PC-9 (cell line): Measurements from ENCODE around the gene MCM3. TPM values are rescaled to one million over a fixed set of nuclear protein-coding genes. Genes with fewer than 3 reads are reported as not detected.

Experiments used
- BruUV-seq: library from RNA; stranded (reverse); fragments of 400-500 nt; replicated peaks from 2 replicates; lab custom pipeline; 2021; lab: Mats Ljungman, UMichigan
- CTCF ChIA-PET: fragments of 300-600 bp; sonication (Branson Sonifier 250); formaldehyde crosslinking; loops from one replicate; lab custom pipeline; 2022; ENCODE audit warnings: antibody characterized with exemption; lab: Charles Lee
- POLR2A ChIA-PET: fragments of 300-600 bp; sonication (Branson Sonifier 250); formaldehyde crosslinking; loops from one replicate; lab custom pipeline; 2022; ENCODE audit warnings: antibody characterized with exemption; ENCODE audit not compliant: unreplicated experiment; lab: Charles Lee
- DNase-seq, 2 experiments: peaks; one replicate each; pipeline versions ENCODE4 v3.0.0 to v3.0.0-alpha.2; 2015 to 2022; ENCODE audit warnings: mixed read lengths in 1 of 2
- H2AFZ ChIP-seq: fragments of 200-600 bp; sonication (generic); 2 replicates; pipeline ENCODE4 v1.8.1; 2017; ENCODE audit warnings: antibody characterized with exemption
- H3F3A ChIP-seq: fragments of 200-600 bp; sonication (generic); 2 replicates; pipeline ENCODE4 v1.8.1; 2017; ENCODE audit warnings: antibody characterized with exemption, mild to moderate bottlenecking, low read depth; ENCODE audit not compliant: insufficient read depth
- H3K27ac ChIP-seq: fragments of 200-600 bp; sonication (generic); 2 replicates; pipeline ENCODE4 v1.6.1; 2016; ENCODE audit warnings: mixed run types
- H3K27me3 ChIP-seq: fragments of 200-600 bp; sonication (generic); 2 replicates; pipeline ENCODE4 v1.6.1; 2016; ENCODE audit warnings: low read depth, mixed run types; ENCODE audit not compliant: insufficient read depth
- H3K36me3 ChIP-seq: fragments of 200-600 bp; sonication (generic); 2 replicates; pipeline ENCODE4 v1.6.1; 2016; ENCODE audit warnings: low read depth, mixed run types
- H3K4me1 ChIP-seq: fragments of 200-600 bp; sonication (generic); replicated peaks from 2 replicates; pipeline ENCODE4 v1.6.1; 2016; ENCODE audit warnings: mixed run types; ENCODE audit not compliant: insufficient read depth
- H3K4me2 ChIP-seq: fragments of 200-600 bp; sonication (generic); 2 replicates; pipeline ENCODE4 v1.6.1; 2017; ENCODE audit warnings: mixed run types
- H3K4me3 ChIP-seq: fragments of 200-600 bp; sonication (generic); 2 replicates; pipeline ENCODE4 v1.6.1; 2016; ENCODE audit warnings: mixed run types
- H3K79me2 ChIP-seq: fragments of 200-600 bp; sonication (generic); 2 replicates; pipeline ENCODE4 v1.6.1; 2017; ENCODE audit warnings: low read depth, mixed run types
- H3K9me2 ChIP-seq: fragments of 200-600 bp; sonication (generic); 2 replicates; pipeline ENCODE4 v1.8.1; 2017; ENCODE audit warnings: mild to moderate bottlenecking; ENCODE audit not compliant: insufficient read depth
- H3K9me3 ChIP-seq: fragments of 200-600 bp; sonication (generic); 2 replicates; pipeline ENCODE4 v1.8.1; 2016; ENCODE audit warnings: low read depth; ENCODE audit not compliant: insufficient read depth
- H4K20me1 ChIP-seq: fragments of 200-600 bp; sonication (generic); 2 replicates; pipeline ENCODE4 v1.8.1; 2017; ENCODE audit not compliant: insufficient read depth
- EZH2 ChIP-seq: fragments of 200-600 bp; sonication (generic); IDR thresholded peaks from 2 replicates; pipeline ENCODE4 v1.8.0; 2017; ENCODE audit warnings: antibody characterized with exemption, low read depth
- intact Hi-C: fragments of 100-400 bp; cut with micrococcal nuclease; formaldehyde crosslinking; loops from one replicate; pipeline ENCODE4 v1.10.0; 2022; ENCODE audit not compliant: unreplicated experiment
- total RNA-seq: library from RNA; stranded (reverse); gene quantifications from 2 replicates; pipeline ENCODE4 v1.2.3, GENCODE V29; 2021
- TF ChIP-seq, protein P1 (sequence below): fragments of 200-600 bp; sonication (generic); conservative IDR thresholded peaks from 2 replicates; pipeline ENCODE4 v1.6.1; 2017; ENCODE audit warnings: mixed run types, antibody characterized with exemption, mild to moderate bottlenecking, moderate library complexity

The MCM3 gene
- total RNA-seq, 1 experiment from 2014 or later: 111 TPM

- no peak overlapping the region for H3K27ac ChIP-seq
- no peaks in the 10 kb centered on the region for H3K9me3 ChIP-seq
- no peak overlapping the region for H3K4me2 ChIP-seq
- no peaks in the 10 kb centered on the region for H3K79me2 ChIP-seq
- no TSS peak for BruUV-seq
- no peaks in the 10 kb centered on the region for H3K9me2 ChIP-seq
- no peak overlapping the region for H3K4me3 ChIP-seq
- intact Hi-C loops: no loop called here
- H3K27me3 ChIP-seq: no peaks in the 10 kb centered on the region
- H3F3A ChIP-seq: no peaks in the 10 kb centered on the region
- TF ChIP-seq EZH2: no peak
- TF ChIP-seq, protein P1, sequence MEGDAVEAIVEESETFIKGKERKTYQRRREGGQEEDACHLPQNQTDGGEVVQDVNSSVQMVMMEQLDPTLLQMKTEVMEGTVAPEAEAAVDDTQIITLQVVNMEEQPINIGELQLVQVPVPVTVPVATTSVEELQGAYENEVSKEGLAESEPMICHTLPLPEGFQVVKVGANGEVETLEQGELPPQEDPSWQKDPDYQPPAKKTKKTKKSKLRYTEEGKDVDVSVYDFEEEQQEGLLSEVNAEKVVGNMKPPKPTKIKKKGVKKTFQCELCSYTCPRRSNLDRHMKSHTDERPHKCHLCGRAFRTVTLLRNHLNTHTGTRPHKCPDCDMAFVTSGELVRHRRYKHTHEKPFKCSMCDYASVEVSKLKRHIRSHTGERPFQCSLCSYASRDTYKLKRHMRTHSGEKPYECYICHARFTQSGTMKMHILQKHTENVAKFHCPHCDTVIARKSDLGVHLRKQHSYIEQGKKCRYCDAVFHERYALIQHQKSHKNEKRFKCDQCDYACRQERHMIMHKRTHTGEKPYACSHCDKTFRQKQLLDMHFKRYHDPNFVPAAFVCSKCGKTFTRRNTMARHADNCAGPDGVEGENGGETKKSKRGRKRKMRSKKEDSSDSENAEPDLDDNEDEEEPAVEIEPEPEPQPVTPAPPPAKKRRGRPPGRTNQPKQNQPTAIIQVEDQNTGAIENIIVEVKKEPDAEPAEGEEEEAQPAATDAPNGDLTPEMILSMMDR: no peak
- no peaks in the 10 kb centered on the region for H4K20me1 ChIP-seq
- peak in 1 of 2 experiments; percentile 38 for DNase-seq
- CTCF ChIA-PET: interaction anchor here (0.7 kb wide), 1 partner anchor 45 kb away, joined by 3 read pairs; no protein-coding TSS in a partner anchor
- no peak overlapping the region for H2AFZ ChIP-seq
- POLR2A ChIA-PET: no interaction called here
- no peaks in the 10 kb centered on the region for H3K36me3 ChIP-seq
- H3K4me1 ChIP-seq: no peaks in the 10 kb centered on the region
Measured at GRCh38 chr6:52306972-52307870, 22.7 kb upstream of the MCM3 start.

GRCh38 chr6:52305948-52306767, 21.6 kb upstream of the MCM3 start:
- no peaks in the 10 kb centered on the region for H3K27me3 ChIP-seq
- H3K36me3 ChIP-seq: no peaks in the 10 kb centered on the region
- H3K9me3 ChIP-seq: no peaks in the 10 kb centered on the region
- no peaks in the 10 kb centered on the region for H3K4me1 ChIP-seq
- DNase-seq: no peak
- no peaks in the 10 kb centered on the region for H3F3A ChIP-seq
- H3K4me2 ChIP-seq: no peak overlapping the region
- no peak overlapping the region for H3K4me3 ChIP-seq
- H3K27ac ChIP-seq: no peak overlapping the region
- H3K79me2 ChIP-seq: no peaks in the 10 kb centered on the region
- H4K20me1 ChIP-seq: no peaks in the 10 kb centered on the region
- POLR2A ChIA-PET: no interaction called here
- H3K9me2 ChIP-seq: no peaks in the 10 kb centered on the region
- BruUV-seq: no TSS peak
- H2AFZ ChIP-seq: no peak overlapping the region
- CTCF ChIA-PET: no interaction called here
- no peak for TF ChIP-seq EZH2
- TF ChIP-seq, protein P1: no peak
- intact Hi-C loops: no loop called here

- intact Hi-C loops: no loop called here
- POLR2A ChIA-PET: no interaction called here
- DNase-seq: no peak
Measured at GRCh38 chr6:52305411-52305810, 20.9 kb upstream of the MCM3 start.

More at GRCh38 chr6:52305411-52305810, 20.9 kb upstream of the MCM3 start:
- Histone ChIP-seq H2AFZ (no peak overlapping the region), H4K20me1 (no peaks in the 10 kb centered on the region), H3K4me3 (no peak overlapping the region), H3K79me2 (no peaks in the 10 kb centered on the region), H3F3A (no peaks in the 10 kb centered on the region), H3K27me3 (no peaks in the 10 kb centered on the region), H3K4me1 (no peaks in the 10 kb centered on the region), H3K36me3 (no peaks in the 10 kb centered on the region), H3K4me2 (no peak overlapping the region), H3K27ac (no peak overlapping the region), H3K9me2 (no peaks in the 10 kb centered on the region), H3K9me3 (no peaks in the 10 kb centered on the region)
- CTCF ChIA-PET: no interaction called here
- no TSS peak for BruUV-seq
- TF ChIP-seq, protein P1: no peak
- TF ChIP-seq EZH2: no peak
